A549 (cell line): ENCODE data around the gene WNK4.

Experiments
- BHLHE40 ChIP-seq: IDR thresholded peaks from 2 replicates; pipeline ENCODE4 v1.6.1; 2012; ENCODE audit warnings: low read depth, low read length, inconsistent platforms
- CTCF ChIP-seq: fragments of >200 bp; sonication (Bioruptor Twin); formaldehyde crosslinking; IDR thresholded peaks from 3 replicates; pipeline ENCODE4 v1.5.1; 2016
- EHMT2 ChIP-seq: fragments of 200-600 bp; sonication (generic); IDR thresholded peaks from 2 replicates; pipeline ENCODE4 v1.6.1; 2016; ENCODE audit warnings: antibody characterized with exemption, low read depth, mild to moderate bottlenecking, moderate library complexity
- HDAC2 ChIP-seq: fragments of 200-600 bp; sonication (generic); IDR thresholded peaks from 2 replicates; pipeline ENCODE4 v1.6.1; 2016
- JUN ChIP-seq, 2 experiments: fragments of >200 bp; sonication (Bioruptor Twin); formaldehyde crosslinking; IDR thresholded peaks; 2 replicates in 1 of 2; 3 replicates in 1 of 2; pipeline ENCODE4 v1.6.1; 2016 to 2017
- JUNB ChIP-seq: fragments of >200 bp; sonication (Bioruptor Twin); formaldehyde crosslinking; IDR thresholded peaks from 2 replicates; pipeline ENCODE4 v1.6.1; 2016
- KDM1A ChIP-seq: fragments of 200-600 bp; sonication (generic); IDR thresholded peaks from 2 replicates; pipeline ENCODE4 v1.6.1; 2016; ENCODE audit warnings: low read depth, mild to moderate bottlenecking
- MYC ChIP-seq: IDR thresholded peaks from 2 replicates; pipeline ENCODE4 v1.6.1; 2012; ENCODE audit warnings: mild to moderate bottlenecking, inconsistent platforms, low read length, improper control_type of control experiment, borderline replicate concordance
- NFE2L2 ChIP-seq: fragments of 150-350 bp; conservative IDR thresholded peaks from 2 replicates; pipeline ENCODE4 v1.6.1; 2014; ENCODE audit warnings: low read length
- POLR2A ChIP-seq: IDR thresholded peaks from 2 replicates; pipeline ENCODE4 v1.6.1; 2012; ENCODE audit warnings: mild to moderate bottlenecking, low read length
- TF ChIP-seq, protein P1 (sequence below): IDR thresholded peaks from 2 replicates; pipeline ENCODE4 v1.6.1; 2012
- TF ChIP-seq, protein P2 (sequence below): fragments of 200-600 bp; sonication (generic); IDR thresholded peaks from 2 replicates; pipeline ENCODE4 v1.6.1; 2016; ENCODE audit warnings: antibody characterized with exemption, mild to moderate bottlenecking, moderate library complexity

DNA sequence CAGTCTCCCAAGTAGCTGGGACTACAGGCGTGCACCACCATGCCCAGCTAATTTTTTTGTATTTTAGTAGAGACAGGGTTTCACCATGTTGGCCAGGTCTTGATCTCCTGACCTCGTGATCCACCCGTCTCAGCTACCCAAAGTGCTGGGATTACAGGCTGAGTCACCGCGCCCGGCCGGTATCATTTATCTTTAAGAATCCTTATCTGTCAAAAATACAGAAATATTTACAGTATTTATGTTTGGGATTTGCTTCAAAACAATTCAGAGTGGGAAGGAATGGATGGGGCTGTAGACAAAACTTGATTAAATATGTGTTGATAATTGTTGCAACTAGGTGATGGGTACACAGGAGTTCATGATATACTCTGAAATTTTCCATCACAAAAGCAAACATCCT is 40.8 kb downstream of the WNK4 start:
- no peak for TF ChIP-seq EHMT2
- TF ChIP-seq CTCF, result no peak
- TF ChIP-seq BHLHE40, result no peak
- no peak for TF ChIP-seq MYC
- TF ChIP-seq POLR2A, result no peak
- no peak for TF ChIP-seq NFE2L2
- TF ChIP-seq, protein P1, sequence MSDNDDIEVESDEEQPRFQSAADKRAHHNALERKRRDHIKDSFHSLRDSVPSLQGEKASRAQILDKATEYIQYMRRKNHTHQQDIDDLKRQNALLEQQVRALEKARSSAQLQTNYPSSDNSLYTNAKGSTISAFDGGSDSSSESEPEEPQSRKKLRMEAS, result no peak
- TF ChIP-seq, protein P2, sequence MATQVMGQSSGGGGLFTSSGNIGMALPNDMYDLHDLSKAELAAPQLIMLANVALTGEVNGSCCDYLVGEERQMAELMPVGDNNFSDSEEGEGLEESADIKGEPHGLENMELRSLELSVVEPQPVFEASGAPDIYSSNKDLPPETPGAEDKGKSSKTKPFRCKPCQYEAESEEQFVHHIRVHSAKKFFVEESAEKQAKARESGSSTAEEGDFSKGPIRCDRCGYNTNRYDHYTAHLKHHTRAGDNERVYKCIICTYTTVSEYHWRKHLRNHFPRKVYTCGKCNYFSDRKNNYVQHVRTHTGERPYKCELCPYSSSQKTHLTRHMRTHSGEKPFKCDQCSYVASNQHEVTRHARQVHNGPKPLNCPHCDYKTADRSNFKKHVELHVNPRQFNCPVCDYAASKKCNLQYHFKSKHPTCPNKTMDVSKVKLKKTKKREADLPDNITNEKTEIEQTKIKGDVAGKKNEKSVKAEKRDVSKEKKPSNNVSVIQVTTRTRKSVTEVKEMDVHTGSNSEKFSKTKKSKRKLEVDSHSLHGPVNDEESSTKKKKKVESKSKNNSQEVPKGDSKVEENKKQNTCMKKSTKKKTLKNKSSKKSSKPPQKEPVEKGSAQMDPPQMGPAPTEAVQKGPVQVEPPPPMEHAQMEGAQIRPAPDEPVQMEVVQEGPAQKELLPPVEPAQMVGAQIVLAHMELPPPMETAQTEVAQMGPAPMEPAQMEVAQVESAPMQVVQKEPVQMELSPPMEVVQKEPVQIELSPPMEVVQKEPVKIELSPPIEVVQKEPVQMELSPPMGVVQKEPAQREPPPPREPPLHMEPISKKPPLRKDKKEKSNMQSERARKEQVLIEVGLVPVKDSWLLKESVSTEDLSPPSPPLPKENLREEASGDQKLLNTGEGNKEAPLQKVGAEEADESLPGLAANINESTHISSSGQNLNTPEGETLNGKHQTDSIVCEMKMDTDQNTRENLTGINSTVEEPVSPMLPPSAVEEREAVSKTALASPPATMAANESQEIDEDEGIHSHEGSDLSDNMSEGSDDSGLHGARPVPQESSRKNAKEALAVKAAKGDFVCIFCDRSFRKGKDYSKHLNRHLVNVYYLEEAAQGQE, result no peak
- TF ChIP-seq JUNB, result no peak
- TF ChIP-seq KDM1A, result no peak
- no peak for TF ChIP-seq JUN (IDR thresholded peaks at IDR 0.05)
- TF ChIP-seq HDAC2, result no peak
